ENCODE results near the gene CFAP43.
"Not testable (repeated sequence)": the region's sequence is repeated elsewhere in the genome, so short reads cannot be mapped to it uniquely, and the experiment has no call there.

CFAP43 gene

GRCh38 chr10:104255311-104255981 is 23.3 kb upstream of the CFAP43 start:
- DNase-seq, result peak; percentile 61

GRCh38 chr10:104254493-104255310 is 22.5 kb upstream of the CFAP43 start, which contains the start of gene GSTO1:
TSS of gene GSTO1 (plus strand) at chr10:104254892. CDS start at chr10:104254929, 37 bp downstream.
- DNase-seq, result peak; percentile 69

- DNase-seq, result peak; percentile 28
Observed at GRCh38 chr10:104253606-104254410, 21.6 kb upstream of the CFAP43 start.

GRCh38 chr10:104253106-104253505 is 20.9 kb upstream of the CFAP43 start:
- DNase-seq, result no peak

DNA sequence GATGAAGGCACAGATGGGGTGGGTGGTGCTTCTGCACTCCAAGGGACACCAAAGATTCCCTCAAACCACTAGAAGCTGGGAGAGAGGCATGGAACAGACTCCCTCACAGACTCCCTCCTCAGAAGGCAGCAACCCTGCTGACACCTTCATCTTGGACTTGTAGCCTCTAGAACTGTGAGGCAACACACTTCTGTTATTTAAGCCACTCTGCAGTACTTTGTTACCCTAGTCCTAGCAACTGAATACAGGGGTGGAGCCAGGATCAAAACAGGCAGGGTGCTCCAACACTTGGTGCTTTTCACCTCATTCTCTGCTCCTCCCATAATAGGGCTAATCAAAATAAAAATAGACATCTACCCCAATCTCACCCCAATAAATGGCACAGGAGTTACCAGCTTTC is 20.2 kb upstream of the CFAP43 start:
- no peak for DNase-seq

DNA sequence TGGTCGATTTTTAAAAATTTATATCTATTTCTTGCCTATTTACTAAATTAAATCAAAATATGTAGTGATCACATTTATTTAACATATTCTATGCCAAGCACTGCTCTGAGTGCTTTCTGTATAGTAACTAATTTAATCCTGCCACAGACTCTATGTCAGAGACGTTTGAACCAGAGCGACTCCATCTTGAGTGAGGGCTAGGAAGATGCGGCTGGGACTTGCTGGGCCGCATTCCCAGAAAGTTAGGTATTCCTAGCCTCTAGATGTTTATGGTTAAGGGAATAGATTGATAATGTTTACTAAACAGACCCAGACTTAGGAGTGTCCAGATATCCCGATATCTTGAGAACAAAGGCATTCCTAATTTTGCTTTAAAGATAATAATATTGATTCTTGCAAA is 19.3 kb upstream of the CFAP43 start:
- DNase-seq, result no peak

- DNase-seq, result no peak
Observed at GRCh38 chr10:104250371-104250770, 18.2 kb upstream of the CFAP43 start.

GRCh38 chr10:104248931-104249330 is 16.8 kb upstream of the CFAP43 start:
- not testable (repeated sequence) for DNase-seq

DNA sequence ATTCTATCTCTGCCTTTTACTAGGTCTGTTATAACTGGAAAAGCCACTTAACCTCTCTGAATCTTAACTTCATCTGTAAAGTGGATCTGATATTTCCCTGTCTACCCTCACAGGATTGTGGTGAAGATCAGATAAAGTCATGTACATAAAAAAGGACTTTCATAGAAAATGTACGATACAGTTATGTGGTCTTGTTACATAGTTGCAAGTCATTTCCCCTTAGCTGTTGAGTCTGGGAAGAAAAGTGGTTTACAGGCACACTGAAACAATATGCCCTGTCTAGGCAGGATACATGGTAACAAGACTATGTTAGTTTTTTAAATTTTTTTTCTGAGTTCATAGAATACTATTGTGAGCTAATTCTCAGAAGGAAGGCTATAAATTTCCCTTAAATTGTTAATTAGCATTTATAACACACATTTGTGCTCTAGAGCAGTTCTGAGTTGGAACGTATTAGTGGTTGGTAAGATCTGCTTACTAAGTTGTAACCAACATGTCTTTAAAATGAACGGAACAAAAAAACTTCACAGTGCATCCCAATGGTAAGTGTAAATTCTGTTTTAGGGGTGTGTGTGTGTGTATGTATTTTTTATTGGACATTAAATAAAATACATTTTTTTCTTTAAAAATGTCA is 15.5 kb upstream of the CFAP43 start:
- DNase-seq, result no peak

DNA sequence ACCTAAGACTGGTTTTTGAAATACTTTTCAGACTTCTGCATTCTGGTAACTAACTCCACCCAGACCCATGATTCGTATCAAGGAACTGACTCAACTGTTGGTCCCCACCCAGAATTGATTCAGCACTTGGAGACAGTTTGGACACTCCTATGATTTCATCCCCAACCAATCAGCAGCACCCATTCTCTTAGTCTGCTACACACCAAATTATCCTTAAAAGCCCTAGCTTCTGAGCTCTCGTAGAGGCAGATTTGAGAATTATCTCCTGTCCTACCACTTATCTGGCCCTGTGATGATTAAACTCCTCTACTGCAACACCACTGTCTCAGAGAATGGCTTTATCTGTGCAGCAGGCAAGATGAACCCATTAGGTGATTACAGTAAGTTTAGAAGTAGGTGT is 14.8 kb upstream of the CFAP43 start:
- DNase-seq, result no peak

DNA sequence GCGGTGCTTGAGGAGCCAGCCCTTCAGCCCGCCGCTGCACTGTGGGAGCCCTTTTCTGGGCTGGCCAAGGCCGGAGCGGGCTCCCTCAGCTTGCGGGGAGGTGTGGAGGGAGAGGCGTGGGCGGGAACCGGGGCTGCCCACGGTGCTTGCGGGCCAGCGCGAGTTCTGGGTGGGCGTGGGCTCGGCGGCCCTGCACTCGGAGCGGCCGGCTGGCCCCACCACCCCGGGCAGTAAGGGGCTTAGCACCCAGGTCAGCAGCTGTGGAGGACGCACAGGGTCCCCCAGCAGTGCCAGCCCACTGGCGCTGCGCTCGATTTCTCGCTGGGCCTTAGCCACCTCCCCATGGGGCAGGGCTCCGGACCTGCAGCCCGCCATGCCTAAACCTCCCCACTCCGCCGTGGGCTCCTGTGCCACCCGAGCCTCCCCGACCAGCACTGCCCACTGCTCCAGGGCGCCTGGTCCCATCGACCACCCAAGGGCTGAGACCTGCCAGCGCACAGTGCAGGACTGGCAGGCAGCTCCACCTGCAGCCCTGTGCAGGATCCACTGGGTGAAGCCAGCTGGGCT is 13.0 kb upstream of the CFAP43 start:
- no peak for DNase-seq

- no peak for DNase-seq
Observed at GRCh38 chr10:104243512-104243911, 11.3 kb upstream of the CFAP43 start.

GRCh38 chr10:104243009-104243408 is 10.8 kb upstream of the CFAP43 start:
- not testable (repeated sequence) for DNase-seq

GRCh38 chr10:104242545-104242944 is 10.4 kb upstream of the CFAP43 start:
- DNase-seq, result no peak

- no peak for DNase-seq
Observed at GRCh38 chr10:104240078-104240477, 7.9 kb upstream of the CFAP43 start.

DNA sequence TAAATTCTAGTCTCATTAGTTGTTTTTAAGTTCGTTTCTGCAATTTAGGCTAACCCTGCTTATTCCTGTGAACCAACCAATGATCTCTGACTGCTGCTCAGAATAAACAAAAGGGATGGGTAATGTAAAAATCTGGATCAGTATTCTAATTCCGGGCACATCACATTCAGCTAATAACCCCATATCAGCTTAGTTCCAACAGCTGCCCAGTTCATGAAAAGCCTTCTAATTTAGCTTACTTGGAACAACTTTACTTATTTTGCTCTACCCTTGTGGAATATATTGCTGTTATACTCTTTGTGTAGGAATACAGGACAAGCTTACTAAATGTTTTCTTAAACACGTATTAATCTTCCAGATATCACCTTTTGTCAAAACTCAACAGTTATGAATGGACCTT is 3.6 kb upstream of the CFAP43 start:
- DNase-seq, result no peak

DNA sequence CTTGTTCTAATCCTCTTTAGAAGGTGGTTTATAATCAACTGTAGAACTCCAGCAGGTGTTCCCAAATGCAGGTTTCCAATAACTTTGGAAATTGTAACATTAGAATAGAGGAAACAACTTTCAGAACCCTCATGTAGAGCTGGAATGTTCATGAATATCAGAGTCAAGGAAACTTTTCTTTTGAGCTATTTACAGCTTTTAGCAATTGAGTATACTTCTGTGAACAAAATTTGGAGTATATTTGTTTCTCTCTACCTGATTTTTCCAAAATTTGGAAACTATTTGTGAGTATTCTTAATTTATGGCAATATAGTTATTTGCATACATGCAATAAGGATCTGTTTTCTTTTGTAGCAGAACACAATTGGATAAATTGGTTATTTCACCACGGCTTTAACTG is 2.8 kb upstream of the CFAP43 start:
- peak; percentile 8 for DNase-seq

DNA sequence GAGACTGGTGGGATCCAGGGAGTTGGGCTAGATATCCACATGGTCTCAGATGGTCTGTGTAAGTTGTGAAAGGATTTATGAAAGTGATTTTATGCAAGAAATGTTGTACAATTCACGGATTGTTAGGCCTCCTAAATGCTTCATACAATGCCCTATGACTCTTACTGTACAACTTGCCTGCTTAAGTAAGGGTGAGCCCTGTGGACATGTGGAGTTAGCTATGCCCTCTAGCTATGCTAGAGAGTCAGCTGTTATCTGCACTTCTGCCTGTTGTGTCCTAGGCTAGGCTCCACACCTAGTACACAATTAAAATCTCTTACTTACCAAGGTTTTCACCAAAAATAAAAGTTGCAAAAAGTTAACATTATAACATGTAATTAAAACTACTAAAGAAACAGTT is 1.7 kb upstream of the CFAP43 start:
- no peak for DNase-seq

DNA sequence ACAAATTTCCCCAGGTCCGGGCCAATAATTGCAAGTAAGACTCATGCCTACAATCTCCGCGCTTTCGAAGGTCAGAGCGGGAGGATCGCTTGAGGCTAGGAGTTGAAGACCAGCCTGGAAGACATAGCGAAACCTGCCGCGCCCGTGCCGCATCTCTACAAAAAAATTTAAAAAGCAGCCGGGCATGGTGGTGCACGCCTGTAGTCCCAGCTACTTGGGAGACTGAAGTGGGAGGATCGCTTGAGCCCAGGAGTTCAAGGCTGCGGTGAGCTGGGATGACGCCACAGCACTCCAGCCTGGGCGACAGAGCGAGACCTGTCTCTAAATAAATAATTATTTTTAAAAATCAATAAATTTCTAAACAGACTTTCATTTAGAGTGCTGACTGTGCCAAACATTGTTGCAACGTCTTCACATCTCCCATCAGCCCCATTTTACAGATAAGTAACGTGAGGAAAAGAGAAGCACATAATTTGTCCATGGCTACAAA is 494 bp upstream of the CFAP43 start:
- no peak for DNase-seq

DNA sequence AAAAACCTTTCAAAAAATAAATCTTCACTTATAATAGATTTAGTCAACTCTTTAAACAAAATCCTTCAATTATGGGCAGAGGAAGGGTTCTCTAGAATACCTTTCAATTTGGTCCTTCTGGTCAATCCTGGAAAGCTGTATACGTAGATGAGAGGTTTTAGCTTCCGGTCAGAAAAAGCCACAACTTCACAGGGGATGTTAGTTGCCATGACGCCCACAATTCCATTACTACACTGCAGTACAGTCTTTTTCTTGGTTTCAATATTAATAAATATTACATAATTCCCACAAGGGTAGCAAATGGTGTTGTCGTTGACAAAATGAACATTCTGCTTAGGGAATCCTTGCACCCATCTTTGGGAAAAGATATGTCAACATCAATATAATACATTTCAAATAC is 1.7 kb downstream of the CFAP43 start:
- no peak for DNase-seq

DNA sequence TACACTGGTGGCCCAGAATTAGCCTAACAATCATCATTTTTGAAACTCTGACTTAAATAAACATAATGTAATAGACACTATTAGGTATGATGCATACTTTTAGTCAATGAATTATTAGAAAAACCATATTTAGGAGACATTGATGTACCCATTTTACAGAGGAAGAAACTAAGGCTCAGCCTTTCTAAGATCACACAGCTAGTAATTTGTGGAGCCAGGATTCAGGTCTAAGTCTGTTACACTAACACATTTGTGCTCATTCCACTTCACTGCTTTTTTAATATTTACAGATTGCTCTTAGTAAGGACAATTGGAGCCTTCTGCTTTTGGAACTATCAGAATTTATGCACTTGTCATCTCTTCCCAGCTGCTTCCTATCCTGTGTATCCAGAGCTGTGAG is 8.9 kb downstream of the CFAP43 start:
- DNase-seq, result no peak

GRCh38 chr10:104220522-104220921 is 11.6 kb downstream of the CFAP43 start:
- no peak for DNase-seq
